Measurements from ENCODE around the gene PRKAR1B.
"Not testable (repeated sequence)": the region's sequence is repeated elsewhere in the genome, so short reads cannot be mapped to it uniquely, and the experiment has no call there.

The PRKAR1B gene

GRCh38 chr7:756928-757560, 30.0 kb upstream of the PRKAR1B start:
- no peak for DNase-seq

- no peak for DNase-seq
Measured at GRCh38 chr7:756231-756927, 29.3 kb upstream of the PRKAR1B start.

GRCh38 chr7:755413-755805, 28.3 kb upstream of the PRKAR1B start:
- no peak for DNase-seq

GRCh38 chr7:754531-755412, 27.7 kb upstream of the PRKAR1B start:
- DNase-seq, result no peak

GRCh38 chr7:753190-753589, 26.1 kb upstream of the PRKAR1B start:
- no peak for DNase-seq

- DNase-seq, result not testable (repeated sequence)
Measured at GRCh38 chr7:752256-752655, 25.2 kb upstream of the PRKAR1B start.

GRCh38 chr7:751826-752225, 24.7 kb upstream of the PRKAR1B start:
- no peak for DNase-seq

- no peak for DNase-seq
Measured at GRCh38 chr7:750111-750905, 23.2 kb upstream of the PRKAR1B start.

GRCh38 chr7:749140-749551, 22.1 kb upstream of the PRKAR1B start:
- no peak for DNase-seq

GRCh38 chr7:748446-748845, 21.4 kb upstream of the PRKAR1B start:
- no peak for DNase-seq

- DNase-seq, result no peak
Measured at GRCh38 chr7:747186-747585, 20.1 kb upstream of the PRKAR1B start.

GRCh38 chr7:746155-747061, 19.3 kb upstream of the PRKAR1B start:
- no peak for DNase-seq

GRCh38 chr7:745431-746154, 18.5 kb upstream of the PRKAR1B start:
- DNase-seq, result no peak

GRCh38 chr7:744854-745430, 17.9 kb upstream of the PRKAR1B start:
- DNase-seq, result no peak

GRCh38 chr7:744128-744520, 17.0 kb upstream of the PRKAR1B start:
- not testable (repeated sequence) for DNase-seq

GRCh38 chr7:743341-744127, 16.5 kb upstream of the PRKAR1B start:
- DNase-seq, result not testable (repeated sequence)

GRCh38 chr7:742791-743190, 15.7 kb upstream of the PRKAR1B start:
- DNase-seq, result no peak

GRCh38 chr7:741850-742249, 14.8 kb upstream of the PRKAR1B start:
- no peak for DNase-seq

- DNase-seq, result no peak
Measured at GRCh38 chr7:741191-741671, 14.2 kb upstream of the PRKAR1B start.

Data from stimulated activated CD4-positive, alpha-beta T cell treated with anti-CD3 and anti-CD28 coated beads, Interleukin-2, amount 100 ng/mL, for 48 hours (primary cell).